ENCODE results near the gene XIST.
"Not testable (repeated sequence)": the region's sequence is repeated elsewhere in the genome, so short reads cannot be mapped to it uniquely, and the experiment has no call there.

Gene XIST

DNA sequence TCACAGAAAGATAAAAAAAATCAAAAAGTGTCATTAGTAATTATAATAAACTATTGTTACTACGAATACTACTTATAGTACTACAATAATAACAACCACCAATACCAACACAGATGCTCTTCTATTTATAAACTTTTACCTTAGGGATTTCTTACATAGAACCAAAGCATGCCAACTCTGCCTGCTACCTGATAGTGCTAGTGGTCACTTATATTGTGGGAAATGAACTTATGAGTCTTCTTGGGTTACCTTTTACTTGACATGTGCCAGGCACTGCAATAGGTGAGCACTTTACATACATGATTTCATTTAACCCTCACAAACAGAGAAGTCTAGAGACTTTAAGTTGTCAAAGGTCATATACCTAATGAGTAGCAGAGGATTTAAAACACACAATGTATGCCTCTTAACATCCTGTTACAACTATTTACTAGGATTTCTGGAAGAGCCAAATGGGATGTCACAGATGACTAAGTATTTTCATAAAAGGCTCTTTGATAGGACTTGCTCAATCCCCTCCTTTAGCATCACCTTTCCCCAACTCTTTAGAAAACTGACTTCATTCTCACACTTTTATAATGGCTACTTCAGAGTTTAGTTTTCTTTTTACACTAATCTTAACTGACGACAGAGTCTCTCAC is 24.3 kb downstream of the XIST start:
- H4K20me1 ChIP-seq = peaks cover 100% of the 10 kb centered on the region

DNA sequence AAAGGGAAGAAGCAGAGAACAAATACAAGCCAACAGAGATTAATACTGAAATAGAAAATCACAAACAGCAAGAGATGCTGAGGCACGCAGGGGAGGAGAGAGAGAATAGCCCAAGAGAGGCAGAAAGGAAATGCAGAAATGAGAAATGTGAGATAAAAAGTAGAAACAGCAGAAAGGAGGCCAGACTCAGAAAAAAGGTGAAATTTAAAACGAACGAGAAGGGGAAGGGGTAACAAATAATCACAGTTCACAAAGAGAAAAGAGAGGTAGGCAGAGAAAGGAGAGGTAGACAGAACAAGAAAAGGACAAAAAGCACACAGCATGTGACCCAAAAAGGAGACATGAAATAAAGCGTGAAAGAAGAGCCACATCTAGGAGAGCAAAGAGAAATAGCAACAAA is 25.1 kb downstream of the XIST start:
- Histone ChIP-seq H3K36me3 (peaks cover 85% of the 10 kb centered on the region), H3K4me2 (no peak overlapping the region), H4K20me1 (peaks cover 100% of the 10 kb centered on the region), H3K4me1 (no peaks in the 10 kb centered on the region), H3K9me3 (no peaks in the 10 kb centered on the region), H3K4me3 (no peak overlapping the region), H3K27me3 (no peaks in the 10 kb centered on the region), H3K9ac (no peak overlapping the region), H3K27ac (no peak overlapping the region)
- TF ChIP-seq Cebpa-rat (IDR thresholded peaks at IDR 0.05) = no peak

More for the DNA sequence above, 24.3 kb downstream of the XIST start:
- H3K9ac ChIP-seq = no peak overlapping the region
- no peaks in the 10 kb centered on the region for H3K4me1 ChIP-seq
- H3K36me3 ChIP-seq = peaks cover 92% of the 10 kb centered on the region
- no peak for TF ChIP-seq Cebpa-rat (IDR thresholded peaks at IDR 0.05)
- no peaks in the 10 kb centered on the region for H3K9me3 ChIP-seq
- no peaks in the 10 kb centered on the region for H3K27me3 ChIP-seq
- H3K4me3 ChIP-seq = no peak overlapping the region
- H3K4me2 ChIP-seq = no peak overlapping the region
- no peak overlapping the region for H3K27ac ChIP-seq

DNA sequence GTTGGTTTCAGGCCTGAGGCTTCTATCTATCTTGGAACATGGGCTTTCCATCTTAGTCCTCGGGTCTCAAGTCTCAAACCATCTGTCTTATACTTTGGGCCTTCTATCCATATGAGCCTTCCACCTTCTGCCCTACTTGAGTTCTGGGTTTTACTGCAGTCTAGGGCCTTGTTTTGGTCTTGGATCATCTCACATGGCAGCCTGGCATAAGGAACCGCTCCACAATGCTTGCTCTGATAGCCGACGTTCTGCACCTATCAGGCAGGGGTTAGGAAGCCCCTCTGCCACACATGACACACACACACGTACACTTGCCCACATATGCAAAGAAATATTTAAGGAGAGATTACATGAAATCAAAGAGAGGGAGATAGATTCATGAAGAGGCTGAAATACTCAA is 25.5 kb downstream of the XIST start:
- peaks cover 84% of the 10 kb centered on the region for H3K36me3 ChIP-seq
- H3K27me3 ChIP-seq = no peaks in the 10 kb centered on the region
- no peak overlapping the region for H3K9ac ChIP-seq
- H3K4me2 ChIP-seq = no peak overlapping the region
- no peaks in the 10 kb centered on the region for H3K9me3 ChIP-seq
- no peak overlapping the region for H3K4me3 ChIP-seq
- H3K27ac ChIP-seq = no peak overlapping the region
- TF ChIP-seq Cebpa-rat (IDR thresholded peaks at IDR 0.05) = no peak
- no peaks in the 10 kb centered on the region for H3K4me1 ChIP-seq
- H4K20me1 ChIP-seq = peaks cover 100% of the 10 kb centered on the region

DNA sequence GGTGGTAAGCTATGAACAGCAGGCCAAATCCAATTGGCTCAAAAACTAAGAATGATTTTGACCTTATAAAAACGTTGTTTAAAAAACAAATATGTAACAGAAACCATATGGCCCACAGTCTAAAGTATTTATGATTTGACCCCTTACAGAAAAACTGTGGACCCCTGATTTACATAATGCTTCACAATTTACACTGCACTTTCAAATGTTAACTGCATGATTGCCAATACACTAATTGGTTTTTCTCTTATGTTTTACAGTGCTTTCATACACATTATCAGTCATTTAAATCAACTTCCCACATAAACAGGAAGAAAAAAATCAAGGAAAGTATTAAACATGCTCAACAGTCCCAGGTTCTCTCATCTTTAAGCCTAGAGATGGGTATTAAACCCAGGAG is 26.9 kb downstream of the XIST start:
- Histone ChIP-seq H3K9me3 (no peaks in the 10 kb centered on the region), H3K9ac (no peak overlapping the region), H3K4me3 (no peak overlapping the region), H3K4me2 (no peak overlapping the region), H3K27ac (no peak overlapping the region), H3K27me3 (no peaks in the 10 kb centered on the region), H3K36me3 (peaks cover 76% of the 10 kb centered on the region), H3K4me1 (no peaks in the 10 kb centered on the region), H4K20me1 (peaks cover 100% of the 10 kb centered on the region)
- no peak for TF ChIP-seq Cebpa-rat (IDR thresholded peaks at IDR 0.05)

DNA sequence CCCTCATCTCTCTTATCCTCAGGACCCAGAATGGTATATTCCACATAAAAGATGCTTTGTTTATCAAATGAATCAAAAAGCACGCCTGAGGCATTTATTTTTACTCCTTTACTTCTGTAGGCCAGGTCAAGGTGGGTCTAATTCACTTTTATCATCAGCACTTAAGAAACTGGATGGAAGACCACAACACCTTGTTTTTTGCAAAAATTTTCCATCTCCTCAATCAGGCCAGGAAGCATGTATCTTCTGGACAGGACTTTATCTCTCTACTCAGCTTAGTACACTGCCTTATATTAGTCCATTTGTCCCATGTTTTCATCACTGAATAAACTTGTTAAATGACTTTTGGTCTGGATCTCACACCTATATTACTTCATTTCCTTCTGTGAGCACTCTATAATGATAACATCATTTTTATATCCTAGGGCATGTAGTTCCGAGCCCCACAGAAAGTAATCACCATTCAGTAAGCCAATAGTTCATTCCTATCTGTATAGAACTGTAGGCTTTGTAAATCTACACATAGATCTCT is 29.0 kb downstream of the XIST start:
- Histone ChIP-seq H3K4me1 (no peaks in the 10 kb centered on the region), H3K27me3 (no peaks in the 10 kb centered on the region), H3K9me3 (no peaks in the 10 kb centered on the region), H3K4me2 (no peak overlapping the region), H4K20me1 (peaks cover 100% of the 10 kb centered on the region), H3K9ac (no peak overlapping the region), H3K36me3 (peaks cover 58% of the 10 kb centered on the region), H3K27ac (no peak overlapping the region), H3K4me3 (no peak overlapping the region)
- no peak for TF ChIP-seq Cebpa-rat (IDR thresholded peaks at IDR 0.05)

DNA sequence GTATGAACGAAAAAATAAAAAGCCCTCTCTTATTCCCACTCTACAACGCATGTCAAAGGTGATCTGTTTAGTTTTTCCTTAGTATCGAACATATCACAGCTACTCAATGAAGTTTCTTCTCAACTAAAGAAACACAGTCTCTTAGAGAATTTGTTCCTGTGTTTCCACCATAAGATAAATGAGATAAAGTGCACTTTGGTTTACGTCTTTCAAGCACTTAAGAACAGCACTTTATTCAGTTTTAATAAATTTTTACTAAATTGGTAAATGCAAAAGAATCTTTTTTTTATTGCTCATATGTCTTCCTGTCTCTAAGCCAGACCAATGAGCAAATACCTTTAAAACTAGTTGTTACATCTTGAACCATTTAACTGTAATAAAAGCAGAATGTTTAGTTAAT is 29.7 kb downstream of the XIST start:
- Histone ChIP-seq H3K4me2 (no peak overlapping the region), H3K9ac (no peak overlapping the region), H3K36me3 (peaks cover 50% of the 10 kb centered on the region), H3K9me3 (no peaks in the 10 kb centered on the region), H4K20me1 (peaks cover 100% of the 10 kb centered on the region), H3K27me3 (no peaks in the 10 kb centered on the region), H3K4me1 (no peaks in the 10 kb centered on the region), H3K4me3 (no peak overlapping the region), H3K27ac (no peak overlapping the region)
- no peak for TF ChIP-seq Cebpa-rat (IDR thresholded peaks at IDR 0.05)

DNA sequence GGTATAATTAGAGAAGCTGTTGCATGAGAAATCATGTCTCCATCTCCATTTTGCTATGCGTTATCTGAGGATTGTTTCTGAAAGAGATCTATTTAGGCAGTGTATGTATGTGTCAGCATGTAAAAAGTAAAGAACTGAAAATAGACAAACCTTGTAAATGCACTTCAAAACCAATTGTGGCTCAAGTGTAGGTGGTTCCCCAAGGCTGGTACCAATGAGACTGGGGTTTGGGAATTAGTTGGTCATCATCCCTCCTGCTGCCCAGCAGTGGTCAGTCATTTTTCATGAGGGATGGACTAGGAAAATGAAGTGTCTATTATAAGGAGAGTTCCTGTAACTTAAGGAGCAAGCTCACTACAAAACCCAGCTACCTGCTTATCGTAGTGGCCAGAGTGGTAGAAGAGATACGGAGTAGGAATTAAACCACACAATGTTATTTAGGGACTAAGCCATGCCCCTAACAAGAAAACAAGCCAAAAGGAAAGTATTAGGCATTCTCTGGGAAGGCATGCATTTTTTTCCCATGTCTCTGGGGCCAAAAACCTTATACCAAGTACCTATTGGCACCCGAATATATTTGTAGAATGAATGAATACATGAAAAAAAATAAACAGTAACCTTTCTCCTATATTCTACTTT is 30.5 kb downstream of the XIST start:
- Histone ChIP-seq H3K4me2 (no peak overlapping the region), H3K36me3 (peaks cover 43% of the 10 kb centered on the region), H3K4me3 (no peak overlapping the region), H3K9ac (no peak overlapping the region), H4K20me1 (peaks cover 93% of the 10 kb centered on the region), H3K27me3 (no peaks in the 10 kb centered on the region), H3K4me1 (no peaks in the 10 kb centered on the region), H3K9me3 (no peaks in the 10 kb centered on the region), H3K27ac (no peak overlapping the region)
- TF ChIP-seq Cebpa-rat (IDR thresholded peaks at IDR 0.05) = no peak

DNA sequence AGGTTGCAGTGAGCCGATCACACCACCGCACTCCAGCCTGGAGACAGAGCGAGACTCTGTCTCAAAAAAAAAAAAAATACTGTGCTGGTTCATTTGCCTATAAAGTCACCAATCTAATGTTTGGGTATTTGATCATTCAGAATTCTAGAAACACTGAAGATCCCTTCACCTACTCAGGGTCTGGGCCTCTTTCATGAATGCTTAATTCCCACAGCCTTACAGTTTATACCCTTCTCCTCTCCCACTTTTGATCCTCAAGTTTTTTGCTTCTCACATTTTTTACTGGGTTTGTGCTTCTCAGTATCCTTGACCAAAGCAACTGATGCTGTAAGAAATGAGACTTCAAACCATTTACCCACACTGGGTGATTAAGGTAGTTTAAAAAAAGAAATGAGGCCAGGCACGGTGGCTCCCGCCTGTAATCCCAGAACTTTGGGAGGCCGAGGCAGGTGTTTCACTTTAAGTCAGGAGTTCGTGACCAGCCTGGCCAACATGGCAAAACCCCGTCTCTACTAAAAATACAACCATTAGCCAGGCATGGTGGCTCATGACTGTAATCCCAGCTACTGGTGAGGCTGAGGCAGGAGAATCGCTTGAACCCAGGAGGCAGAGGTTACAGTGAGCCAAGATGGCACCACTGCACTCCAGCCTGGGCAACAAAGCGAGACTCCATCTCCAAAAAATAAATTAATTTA is 32.5 kb downstream of the XIST start:
- H3K4me1 ChIP-seq, H3K4me3 ChIP-seq, H3K4me2 ChIP-seq, H3K9me3 ChIP-seq, H3K9ac ChIP-seq, H3K27ac ChIP-seq, H3K27me3 ChIP-seq: not testable (repeated sequence)
- Histone ChIP-seq H3K36me3 (peaks cover 23% of the 10 kb centered on the region; the same call in 1 of the 2 replicates), H4K20me1 (peaks cover 73% of the 10 kb centered on the region)

DNA sequence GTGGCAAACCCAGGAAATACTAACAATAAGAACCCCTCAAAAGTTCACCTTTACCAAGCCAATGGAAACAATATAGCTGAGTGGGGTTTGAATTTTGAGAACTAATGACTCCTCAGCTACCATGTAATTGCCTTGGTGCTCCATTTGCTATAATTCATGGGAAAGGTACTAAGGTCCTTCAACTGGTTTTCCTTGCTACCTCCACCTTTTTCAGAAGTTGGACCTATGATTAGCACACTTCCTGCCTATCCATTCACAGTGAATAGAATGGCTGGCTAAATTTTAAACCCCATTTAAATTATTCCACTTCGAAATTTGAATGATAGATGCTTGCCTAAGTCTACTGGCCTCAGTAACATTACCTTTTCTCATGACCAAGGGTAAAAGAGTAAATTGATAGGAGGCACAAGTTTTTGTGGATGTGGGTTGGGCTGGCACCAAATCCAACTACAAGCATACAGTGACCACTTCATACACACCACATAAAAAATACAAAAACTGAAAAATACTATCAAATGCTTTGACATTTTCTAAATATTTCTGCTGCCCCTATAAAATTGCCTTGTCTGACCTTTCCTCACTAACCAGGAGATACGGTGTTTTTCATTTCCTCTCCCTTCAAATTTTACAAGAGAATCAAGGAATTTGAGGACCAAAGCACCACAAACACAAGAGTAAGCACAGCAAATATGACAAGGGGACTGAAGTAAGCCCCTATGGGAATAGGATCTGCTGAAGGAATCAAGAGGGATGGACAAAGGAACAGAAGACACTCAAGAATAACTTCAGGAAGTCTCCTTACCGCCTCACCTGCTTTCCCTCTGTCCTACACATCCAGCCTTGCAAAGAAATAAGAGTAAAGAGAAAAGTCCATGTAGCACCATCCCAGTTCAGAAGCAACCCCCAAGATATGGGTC is 34.1 kb downstream of the XIST start:
- Histone ChIP-seq H3K27ac (no peak overlapping the region), H3K27me3 (no peaks in the 10 kb centered on the region), H3K4me2 (no peak overlapping the region), H3K36me3 (peaks cover 12% of the 10 kb centered on the region; the same call in 1 of the 2 replicates), H3K9me3 (no peaks in the 10 kb centered on the region), H3K4me3 (no peak overlapping the region), H4K20me1 (peaks cover 57% of the 10 kb centered on the region), H3K4me1 (no peaks in the 10 kb centered on the region), H3K9ac (no peak overlapping the region)
- no peak for TF ChIP-seq Cebpa-rat (IDR thresholded peaks at IDR 0.05)

Measured in BLaER1 (cell line).